Measurements from ENCODE around the gene TNS4. TPM values are rescaled to one million over a fixed set of nuclear protein-coding genes. Genes with fewer than 3 reads are reported as not detected.

The TNS4 gene
- total and polyA plus RNA-seq, 2 experiments from 2014 or later, result 0.20 TPM; not detected in 1

- H3K27me3 ChIP-seq (replicated peaks; ENCODE audit: insufficient read depth), result no peaks in the 10 kb centered on the region
- TF ChIP-seq EZH2 (IDR thresholded peaks at IDR 0.05; ENCODE audit: insufficient read depth, poor library complexity, severe bottlenecking), result no peak
- H3K4me1 ChIP-seq (ENCODE audit: insufficient read depth), result peaks cover 57% of the 10 kb centered on the region
- H3K9me3 ChIP-seq (ENCODE audit: low read depth), result no peaks in the 10 kb centered on the region
- 64 to 70% methylated on average over 7 of the region's 7 CpGs for WGBS, 2 experiments (ENCODE audit: low coverage in 1 of 2, low lambda C conversion rate in 2 of 2, missing lambda C conversion rate in 2 of 2)
- peak overlapping the region; percentile 63 for H3K4me2 ChIP-seq (ENCODE audit: unreplicated experiment)
- no peaks in the 10 kb centered on the region for H3K9me2 ChIP-seq (ENCODE audit: insufficient read depth)
- DNase-seq, result no peak
- H4K20me1 ChIP-seq (ENCODE audit: insufficient read depth), result no peaks in the 10 kb centered on the region
- peak overlapping the region; percentile 99 for H3K27ac ChIP-seq
- no peaks in the 10 kb centered on the region for H3K79me2 ChIP-seq (ENCODE audit: insufficient read depth)
- H3K4me3 ChIP-seq, result 0 out of 2 replicates have a peak overlapping the region, but pooled peaks have one; percentile 39
- no peak overlapping the region for H2AFZ ChIP-seq
- in situ Hi-C loops (cut with MboI), result no loop called here
- H3K36me3 ChIP-seq (ENCODE audit: low read depth), result no peaks in the 10 kb centered on the region
- H3K9ac ChIP-seq, result peak overlapping the region; percentile 80
- H3F3A ChIP-seq (ENCODE audit: insufficient read depth), result peaks cover 36% of the 10 kb centered on the region
These were observed 16.4 kb downstream of the TNS4 start for GRCh38 chr17:40484973-40485530.

GRCh38 chr17:40484285-40484972 lies 17.0 kb downstream of the TNS4 start:
- Histone ChIP-seq H3K4me2 (ENCODE audit: unreplicated experiment) (peak overlapping the region; percentile 63), H3K36me3 (ENCODE audit: low read depth) (no peaks in the 10 kb centered on the region), H3K9ac (0 out of 2 replicates have a peak overlapping the region, but pooled peaks have one; percentile 80), H3K27me3 (replicated peaks; ENCODE audit: insufficient read depth) (no peaks in the 10 kb centered on the region), H3K4me3 (no peak overlapping the region), H2AFZ (no peak overlapping the region), H3K9me2 (ENCODE audit: insufficient read depth) (no peaks in the 10 kb centered on the region), H4K20me1 (ENCODE audit: insufficient read depth) (no peaks in the 10 kb centered on the region), H3F3A (ENCODE audit: insufficient read depth) (peaks cover 38% of the 10 kb centered on the region), H3K79me2 (ENCODE audit: insufficient read depth) (no peaks in the 10 kb centered on the region), H3K9me3 (ENCODE audit: low read depth) (no peaks in the 10 kb centered on the region), H3K4me1 (ENCODE audit: insufficient read depth) (peaks cover 58% of the 10 kb centered on the region), H3K27ac (peak overlapping the region; percentile 99)
- in situ Hi-C loops (cut with MboI), result no loop called here
- DNase-seq, result no peak
- 98% methylated on average over 18 of the region's 18 CpGs for WGBS, 2 experiments (ENCODE audit: low coverage in 1 of 2, low lambda C conversion rate in 2 of 2, missing lambda C conversion rate in 2 of 2)
- TF ChIP-seq EZH2phosphoT487 (IDR thresholded peaks at IDR 0.05; ENCODE audit: insufficient read depth, low read depth), result no peak
- no peak for TF ChIP-seq EZH2 (IDR thresholded peaks at IDR 0.05; ENCODE audit: insufficient read depth, poor library complexity, severe bottlenecking)

- Histone ChIP-seq H3K36me3 (ENCODE audit: low read depth) (no peaks in the 10 kb centered on the region), H3K4me2 (ENCODE audit: unreplicated experiment) (no peak overlapping the region), H3K4me3 (no peak overlapping the region), H3K9me2 (ENCODE audit: insufficient read depth) (no peaks in the 10 kb centered on the region), H2AFZ (no peak overlapping the region), H3K27me3 (replicated peaks; ENCODE audit: insufficient read depth) (no peaks in the 10 kb centered on the region), H3K27ac (no peak overlapping the region), H3K4me1 (ENCODE audit: insufficient read depth) (peaks cover 58% of the 10 kb centered on the region), H3F3A (ENCODE audit: insufficient read depth) (peaks cover 38% of the 10 kb centered on the region), H3K79me2 (ENCODE audit: insufficient read depth) (no peaks in the 10 kb centered on the region), H3K9me3 (ENCODE audit: low read depth) (no peaks in the 10 kb centered on the region), H3K9ac (no peak overlapping the region), H4K20me1 (ENCODE audit: insufficient read depth) (no peaks in the 10 kb centered on the region)
- in situ Hi-C loops (cut with MboI), result no loop called here
- no peak for DNase-seq
- TF ChIP-seq EZH2phosphoT487 (IDR thresholded peaks at IDR 0.05; ENCODE audit: insufficient read depth, low read depth) (no peak), EZH2 (IDR thresholded peaks at IDR 0.05; ENCODE audit: insufficient read depth, poor library complexity, severe bottlenecking) (no peak)
- WGBS, 2 experiments (ENCODE audit: low coverage in 1 of 2, low lambda C conversion rate in 2 of 2, missing lambda C conversion rate in 2 of 2), result 96 to 98% methylated on average over 4 of the region's 4 CpGs
These were observed 17.7 kb downstream of the TNS4 start for GRCh38 chr17:40483679-40484078.

GRCh38 chr17:40482722-40483121 lies 18.7 kb downstream of the TNS4 start:
- in situ Hi-C loops (cut with MboI), result no loop called here
- TF ChIP-seq EZH2 (IDR thresholded peaks at IDR 0.05; ENCODE audit: insufficient read depth, poor library complexity, severe bottlenecking), result no peak

More at GRCh38 chr17:40482722-40483121, 18.7 kb downstream of the TNS4 start:
- H3K36me3 ChIP-seq (ENCODE audit: low read depth), result no peaks in the 10 kb centered on the region
- H2AFZ ChIP-seq, result no peak overlapping the region
- no peak overlapping the region for H3K9ac ChIP-seq
- H3K27ac ChIP-seq, result no peak overlapping the region
- H3K9me2 ChIP-seq (ENCODE audit: insufficient read depth), result no peaks in the 10 kb centered on the region
- H3K4me3 ChIP-seq, result no peak overlapping the region
- H4K20me1 ChIP-seq (ENCODE audit: insufficient read depth), result no peaks in the 10 kb centered on the region
- 90 to 94% methylated on average over 6 of the region's 6 CpGs for WGBS, 2 experiments (ENCODE audit: low coverage in 1 of 2, low lambda C conversion rate in 2 of 2, missing lambda C conversion rate in 2 of 2)
- no peaks in the 10 kb centered on the region for H3K79me2 ChIP-seq (ENCODE audit: insufficient read depth)
- H3K4me1 ChIP-seq (ENCODE audit: insufficient read depth), result peaks cover 52% of the 10 kb centered on the region
- H3K4me2 ChIP-seq (ENCODE audit: unreplicated experiment), result no peak overlapping the region
- DNase-seq, result no peak
- H3F3A ChIP-seq (ENCODE audit: insufficient read depth), result peaks cover 32% of the 10 kb centered on the region
- H3K9me3 ChIP-seq (ENCODE audit: low read depth), result no peaks in the 10 kb centered on the region
- H3K27me3 ChIP-seq (replicated peaks; ENCODE audit: insufficient read depth), result no peaks in the 10 kb centered on the region

Data from GM23248 (cell line).